Inferior parietal cortex (tissue), 1 donor: ENCODE measurements around the gene EBP.

Source experiments
- DNase-seq: peaks from one replicate; pipeline ENCODE4 v3.0.0-alpha.2; 2016; ENCODE audit errors: extremely low spot score

Gene EBP

DNA sequence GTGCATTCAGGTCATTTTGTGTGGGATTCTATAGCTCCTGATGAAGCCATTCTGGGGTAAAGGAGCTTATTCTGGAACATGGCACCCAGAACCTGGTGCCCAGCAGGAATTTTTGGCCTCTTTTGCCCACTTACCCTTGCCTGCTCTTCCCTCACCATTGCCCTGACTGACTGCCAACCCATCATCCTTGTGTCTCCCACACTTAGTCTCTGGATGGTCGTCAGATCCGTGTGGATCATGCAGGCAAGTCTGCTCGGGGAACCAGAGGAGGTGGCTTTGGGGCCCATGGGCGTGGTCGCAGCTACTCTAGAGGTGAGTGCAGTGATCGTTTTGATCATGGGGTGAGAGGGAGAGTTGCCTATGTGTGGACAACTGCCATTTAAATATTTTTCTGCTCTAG, 54.5 kb downstream of the EBP start:
- no peak for DNase-seq
